ENCODE data around the gene SH2D3C.

The SH2D3C gene

GRCh38 chr9:127694890-127695720 lies 83.4 kb downstream of the SH2D3C start:
- no peak for DNase-seq (ENCODE audit: low read depth)

- no peak for DNase-seq (ENCODE audit: low read depth)
These were observed 84.8 kb downstream of the SH2D3C start for GRCh38 chr9:127693697-127694096.

GRCh38 chr9:127693143-127693542 lies 85.3 kb downstream of the SH2D3C start:
- no peak for DNase-seq (ENCODE audit: low read depth)

GRCh38 chr9:127692071-127692470 lies 86.4 kb downstream of the SH2D3C start:
- no peak for DNase-seq (ENCODE audit: low read depth)

DNA sequence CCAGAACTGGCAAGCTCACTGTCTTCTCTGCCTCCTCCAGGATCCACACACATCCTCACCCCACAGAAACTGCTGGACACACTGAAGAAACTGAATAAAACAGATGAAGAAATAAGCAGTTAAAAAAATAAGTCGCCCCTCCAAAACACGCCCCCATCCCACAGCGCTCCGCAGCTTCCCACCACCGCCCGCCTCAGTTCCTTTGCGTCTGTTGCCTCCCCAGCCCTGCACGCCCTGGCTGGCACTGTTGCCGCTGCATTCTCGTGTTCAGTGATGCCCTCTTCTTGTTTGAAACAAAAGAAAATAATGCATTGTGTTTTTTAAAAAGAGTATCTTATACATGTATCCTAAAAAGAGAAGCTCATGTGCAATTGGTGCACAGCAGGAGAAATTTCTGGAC lies 87.7 kb downstream of the SH2D3C start:
- DNase-seq (ENCODE audit: low read depth), result no peak

DNA sequence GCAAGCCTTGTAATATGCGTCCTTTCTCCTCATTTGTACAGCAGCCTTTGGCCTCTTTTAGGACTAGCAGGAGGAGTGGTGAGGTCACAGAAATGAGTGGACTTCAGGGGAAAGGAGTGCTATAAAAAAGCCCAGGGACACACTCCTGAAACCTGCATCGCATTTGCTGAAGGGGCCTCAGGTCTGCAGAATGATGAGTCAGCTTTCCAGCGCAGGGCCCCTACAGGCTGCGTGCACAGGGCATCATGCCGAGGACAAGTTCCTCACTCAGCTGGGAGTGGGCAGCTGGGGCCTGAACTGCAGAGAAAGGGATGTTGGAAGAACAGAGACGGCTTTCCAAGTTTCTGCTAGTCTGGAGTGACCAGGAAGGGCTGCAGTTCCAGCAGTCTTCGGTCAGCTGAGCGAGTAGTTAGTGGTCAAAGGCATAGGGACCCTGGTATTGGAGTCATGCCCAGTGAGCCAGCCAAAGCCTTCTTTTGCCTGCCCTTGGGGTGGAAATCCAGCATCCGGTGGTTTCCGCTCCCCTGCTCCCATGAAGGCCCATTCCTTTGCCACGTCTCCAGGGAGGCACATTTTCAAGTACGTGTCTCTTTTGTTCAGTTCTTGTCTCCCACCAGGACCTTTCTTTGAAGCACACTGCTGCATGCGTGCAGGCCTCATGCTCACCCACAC lies 89.0 kb downstream of the SH2D3C start:
- DNase-seq (ENCODE audit: low read depth), result no peak

All from stimulated activated CD8-positive, alpha-beta memory T cell treated with anti-CD3 and anti-CD28 coated beads, Interleukin-12 subunit alpha, Interleukin-12 subunit beta, amount 100 ng/mL, for 4 hours (primary cell).